Heart left ventricle (tissue), 16 donors: ENCODE measurements around the gene LSP1. TPM values are rescaled to one million over a fixed set of nuclear protein-coding genes. Genes with fewer than 3 reads are reported as not detected.

ENCODE experiments used
- ATAC-seq, 4 donors: fragments of 200-7000 bp; cut with Tn5 transposase; one replicate each; pipeline ENCODE4 v1.9.1; 2020 to 2022; ENCODE audit warnings: moderate library complexity in 4 of 4, mild to moderate bottlenecking in 3 of 4, moderate number of reproducible peaks in 1 of 4
- DNase-seq, 5 donors: peaks; one replicate each; pipeline ENCODE4 v3.0.0-alpha.2; 2020
- H3K27ac ChIP-seq, 12 donors: fragments of 200-600 bp; sonication (generic) in 4 of 12; one replicate each; pipeline versions ENCODE4 v1.5.0 to v1.8.0; 2016 to 2022; ENCODE audit warnings: mild to moderate bottlenecking in 2 of 12
- H3K27me3 ChIP-seq, 9 donors: fragments of 200-600 bp; sonication (generic) in 2 of 9; one replicate each; pipeline versions ENCODE4 v1.5.1 to v1.8.0; 2016 to 2022; ENCODE audit warnings: mild to moderate bottlenecking in 3 of 9
- H3K36me3 ChIP-seq, 9 donors: fragments of 200-600 bp; sonication (generic) in 2 of 9; one replicate each; pipeline versions ENCODE4 v1.5.0 to v1.8.0; 2018 to 2022; ENCODE audit warnings: mild to moderate bottlenecking in 2 of 9
- H3K4me1 ChIP-seq, 12 donors: fragments of 200-600 bp; sonication (generic) in 4 of 12; one replicate each; pipeline versions ENCODE4 v1.5.0 to v1.8.0; 2016 to 2022; ENCODE audit warnings: mild to moderate bottlenecking in 3 of 12
- H3K4me3 ChIP-seq, 12 donors: fragments of 200-600 bp; sonication (generic) in 4 of 12; one replicate each; pipeline versions ENCODE4 v1.5.0 to v1.8.0; 2017 to 2022; ENCODE audit warnings: mild to moderate bottlenecking in 9 of 12, moderate library complexity in 4 of 12
- H3K9me3 ChIP-seq, 12 donors: fragments of 200-600 bp; sonication (generic) in 4 of 12; one replicate each; pipeline versions ENCODE4 v1.5.0 to v1.8.0; 2016 to 2022; ENCODE audit warnings: mild to moderate bottlenecking in 1 of 12
- POLR2A ChIP-seq, 2 donors: fragments of 450-650 bp; IDR thresholded peaks; one replicate each; pipeline ENCODE4 v1.6.1; 2017; ENCODE audit warnings: antibody characterized with exemption in 2 of 2, mild to moderate bottlenecking in 2 of 2, moderate library complexity in 2 of 2
- WGBS, 4 donors: extraction: QIAGEN DNeasy Blood & Tissue Kit in 2 of 4; methylation state at CpG; one replicate each; pipeline versions ENCODE4 v1.1.5 to v1.1.7; 2013 to 2018; 5-methylcytosine and 5-hydroxymethylcytosine counted together
- intact Hi-C, 10 donors: fragments of 100-400 bp; cut with DNase I; formaldehyde crosslinking; loops; one replicate each; pipeline versions ENCODE4 v1.11.1 to v1.14.2; 2022
- polyA plus RNA-seq, 2 donors: library from polyadenylated mRNA; stranded (reverse); fragments of 200-250 nt; gene quantifications; one replicate each; pipeline ENCODE4 v1.2.3, GENCODE V29; 2013
- total RNA-seq, 9 donors: library from RNA; depleted of rRNA in 2 of 9; stranded (reverse); fragments of >200 nt in 2 of 9; fragmentation: NEBNext Ultra II Directional in 3 of 9; extraction: Animal tissue kit (Norgen Biotek cat#: 25700) in 3 of 9; gene quantifications; one replicate each; pipeline versions ENCODE4 v1.1.0 to v1.2.4, GENCODE V29; 2016 to 2023
- TF ChIP-seq, protein P1 (sequence below), 12 donors: fragments of 200-600 bp; sonication (generic) in 4 of 12; IDR thresholded peaks; one replicate each; pipeline versions ENCODE4 v1.5.0 to v1.8.0; 2018 to 2022; ENCODE audit warnings: antibody characterized with exemption in 12 of 12, mild to moderate bottlenecking in 5 of 12
- donor health status: ischemic (EF 13 %, LVEDD 7.1; RV severe dilation, severe dysfunction).
- donor health status: healthy with polysubstance abuse.
- donor health status: DM: no; HTN: yes; CAD: no.
- donor health status: DM: no; HTN: no; CAD: no.
- donor health status: ischemic (EF 25% LVEDD 6.9; RV normal size, moderate dysfunction).
- donor health status: ischemic (EF 25% LVEDD 5.7; RV mildly dilated, moderate dysfunction).
- donor health status: healthy.
- donor health status: DM: yes; HTN: yes; CAD: no.
- donor health status: ischemic (EF 35%, LVEDD 5.7; RV mildly dilated, moderate dysfunction).
- donor health status: nonischemic (EF 11% LVEDD 7.7; RV severe dilation, severe dysfunction).
- donor health status: DM: yes; HTN: yes; CAD: no.
- donor health status: PGD.
- donor health status: ischemic (EF 29% LVEDD 5.4; RV normal size, mild dysfunction).
- donor health status: nonischemic (EF 23%, LVEDD 6.1; RV moderate dilation, normal function).

The LSP1 gene
- total and polyA plus RNA-seq, 11 donors, result 10.0 to 86.8 (median 16.4) TPM

DNA sequence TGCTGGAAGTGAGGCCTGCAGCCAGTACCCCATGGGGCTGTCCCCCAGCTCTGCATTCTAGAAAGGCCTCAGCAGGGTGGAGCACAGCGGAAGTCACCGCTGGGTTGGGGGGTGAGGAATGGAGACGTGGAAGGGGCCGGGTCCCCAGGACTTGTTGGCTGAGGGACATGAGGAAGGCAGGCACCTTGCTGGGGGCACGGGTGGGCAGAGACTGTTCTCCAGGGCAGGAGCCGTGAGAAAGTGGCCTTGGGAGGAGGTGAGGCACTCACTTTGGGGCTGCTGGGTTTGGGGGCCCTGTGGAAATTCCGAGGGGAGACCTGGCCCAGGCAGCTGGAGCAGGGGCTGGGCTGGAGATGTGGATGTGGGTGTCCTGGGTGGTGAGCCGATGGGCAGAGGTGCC lies 9.1 kb upstream of the LSP1 start:
- H3K27ac ChIP-seq, result peak overlapping the region in 10 of 12 donors; percentile 10 to 68 (median 50)
- ATAC-seq, result no peak
- 86 to 91% (median 90%) methylated on average over 8 of the region's 8 CpGs for WGBS, 4 donors
- H3K9me3 ChIP-seq, result no peaks in the 10 kb centered on the region
- no peak overlapping the region for H3K4me3 ChIP-seq
- no peaks in the 10 kb centered on the region for H3K27me3 ChIP-seq
- no peak for TF ChIP-seq POLR2A (IDR thresholded peaks at IDR 0.05)
- TF ChIP-seq, protein P1, sequence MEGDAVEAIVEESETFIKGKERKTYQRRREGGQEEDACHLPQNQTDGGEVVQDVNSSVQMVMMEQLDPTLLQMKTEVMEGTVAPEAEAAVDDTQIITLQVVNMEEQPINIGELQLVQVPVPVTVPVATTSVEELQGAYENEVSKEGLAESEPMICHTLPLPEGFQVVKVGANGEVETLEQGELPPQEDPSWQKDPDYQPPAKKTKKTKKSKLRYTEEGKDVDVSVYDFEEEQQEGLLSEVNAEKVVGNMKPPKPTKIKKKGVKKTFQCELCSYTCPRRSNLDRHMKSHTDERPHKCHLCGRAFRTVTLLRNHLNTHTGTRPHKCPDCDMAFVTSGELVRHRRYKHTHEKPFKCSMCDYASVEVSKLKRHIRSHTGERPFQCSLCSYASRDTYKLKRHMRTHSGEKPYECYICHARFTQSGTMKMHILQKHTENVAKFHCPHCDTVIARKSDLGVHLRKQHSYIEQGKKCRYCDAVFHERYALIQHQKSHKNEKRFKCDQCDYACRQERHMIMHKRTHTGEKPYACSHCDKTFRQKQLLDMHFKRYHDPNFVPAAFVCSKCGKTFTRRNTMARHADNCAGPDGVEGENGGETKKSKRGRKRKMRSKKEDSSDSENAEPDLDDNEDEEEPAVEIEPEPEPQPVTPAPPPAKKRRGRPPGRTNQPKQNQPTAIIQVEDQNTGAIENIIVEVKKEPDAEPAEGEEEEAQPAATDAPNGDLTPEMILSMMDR (IDR thresholded peaks at IDR 0.05), result no peak
- no peaks in the 10 kb centered on the region for H3K36me3 ChIP-seq
- peak in 1 of 5 donors; percentile 60 for DNase-seq
- intact Hi-C loops, result loop anchor here in 6 of 10 donors (2.0 to 10.0 kb wide), 4 partner anchors 39 to 304 kb away; no protein-coding TSS in a partner anchor
- H3K4me1 ChIP-seq, result peaks cover 0 to 60% (median 17%) of the 10 kb centered on the region in 12 donors

DNA sequence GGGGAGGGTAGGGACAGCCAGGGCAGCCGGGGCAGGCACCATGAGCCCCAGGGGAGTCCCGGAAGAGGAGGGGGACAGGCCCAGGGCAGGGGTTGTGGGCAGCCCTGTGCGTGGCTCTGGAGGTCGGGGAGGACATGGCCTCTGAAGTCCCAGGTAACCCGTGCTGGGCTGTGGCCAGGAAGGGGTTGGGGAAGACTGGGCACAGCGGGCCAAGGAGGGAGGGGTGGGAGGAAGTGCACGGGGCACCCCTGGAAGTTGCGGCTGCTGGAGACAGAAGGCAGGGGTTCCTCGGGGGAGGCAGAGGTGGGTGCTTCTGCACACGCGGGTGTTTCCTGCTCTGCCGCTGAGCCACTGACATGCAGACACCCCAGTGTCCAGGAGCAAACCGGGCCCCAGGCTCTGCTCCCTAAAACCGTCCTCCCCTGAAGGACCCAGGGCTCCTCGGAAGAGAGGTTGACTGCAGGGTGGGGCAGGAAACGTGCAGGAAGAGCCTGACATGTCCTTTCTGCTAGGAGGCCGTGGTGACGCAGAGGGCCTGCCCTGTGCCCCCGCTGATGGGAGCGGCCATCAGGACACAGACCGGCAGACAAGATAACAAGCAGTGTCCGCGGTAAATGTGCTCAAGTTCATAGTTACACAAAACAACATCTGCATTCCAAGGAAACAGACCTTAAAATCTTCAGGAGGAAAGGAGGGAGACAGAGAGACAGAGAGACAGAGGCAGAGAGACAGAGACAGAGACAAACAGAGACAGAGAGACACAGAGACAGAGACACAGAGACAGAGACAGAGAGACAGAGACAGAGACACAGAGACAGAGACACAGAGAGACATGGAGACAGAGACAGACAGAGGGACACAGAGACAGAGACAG lies 8.4 kb upstream of the LSP1 start:
- Histone ChIP-seq H3K36me3 (no peaks in the 10 kb centered on the region), H3K27me3 (no peaks in the 10 kb centered on the region), H3K4me3 (peak overlapping the region in 1 of 12 donors; percentile 7), H3K9me3 (no peaks in the 10 kb centered on the region), H3K27ac (peak overlapping the region in 11 of 12 donors; percentile 15 to 68 (median 51)), H3K4me1 (peaks cover 0 to 58% (median 17%) of the 10 kb centered on the region in 12 donors)
- ATAC-seq (peak; percentile 5 to 73 (median 18)), DNase-seq (peak in 4 of 5 donors; percentile 67 to 83 (median 73))
- 47 to 62% (median 61%) methylated on average over 22 to 23 of the region's 23 CpGs for WGBS, 4 donors
- intact Hi-C loops, result loop anchor here in 5 of 10 donors (5.0 to 10.0 kb wide), 3 partner anchors 38 to 303 kb away; no protein-coding TSS in a partner anchor
- TF ChIP-seq POLR2A (IDR thresholded peaks at IDR 0.05), result peak in 1 of 2 donors; percentile 13
- TF ChIP-seq, protein P1 (IDR thresholded peaks at IDR 0.05), result no peak

DNA sequence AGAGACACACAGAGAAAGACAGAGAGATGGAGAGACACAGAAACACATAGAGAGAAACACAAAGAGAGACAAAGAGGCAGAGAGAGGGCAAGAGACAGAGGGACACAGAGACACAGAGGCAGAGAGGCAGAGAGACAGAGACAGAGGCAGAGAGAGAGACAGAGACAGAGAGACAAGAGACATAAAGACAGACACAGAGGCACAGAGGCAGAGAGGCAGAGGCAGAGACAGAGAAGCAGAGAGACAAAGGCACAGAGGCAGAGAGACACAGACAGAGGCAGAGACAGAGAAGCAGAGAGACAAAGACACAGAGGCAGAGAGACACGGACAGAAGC lies 7.8 kb upstream of the LSP1 start:
- TF ChIP-seq POLR2A (IDR thresholded peaks at IDR 0.05), result no peak
- TF ChIP-seq, protein P1 (IDR thresholded peaks at IDR 0.05), result no peak
- Histone ChIP-seq H3K27ac (peak overlapping the region in 7 of 12 donors; percentile 19 to 68 (median 54)), H3K4me3 (no peak overlapping the region), H3K9me3 (no peaks in the 10 kb centered on the region), H3K4me1 (peaks cover 0 to 59% (median 17%) of the 10 kb centered on the region in 12 donors), H3K36me3 (no peaks in the 10 kb centered on the region), H3K27me3 (no peaks in the 10 kb centered on the region)
- 90 to 94% (median 92%) methylated on average over 1 of the region's 1 CpG for WGBS, 4 donors
- intact Hi-C loops, result loop anchor here in 1 of 10 donors (10.0 kb wide), 1 partner anchor 80 kb away; no protein-coding TSS in a partner anchor
- ATAC-seq (no peak), DNase-seq (no peak)
